ENCODE results near the gene FBXO42.

The FBXO42 gene

DNA sequence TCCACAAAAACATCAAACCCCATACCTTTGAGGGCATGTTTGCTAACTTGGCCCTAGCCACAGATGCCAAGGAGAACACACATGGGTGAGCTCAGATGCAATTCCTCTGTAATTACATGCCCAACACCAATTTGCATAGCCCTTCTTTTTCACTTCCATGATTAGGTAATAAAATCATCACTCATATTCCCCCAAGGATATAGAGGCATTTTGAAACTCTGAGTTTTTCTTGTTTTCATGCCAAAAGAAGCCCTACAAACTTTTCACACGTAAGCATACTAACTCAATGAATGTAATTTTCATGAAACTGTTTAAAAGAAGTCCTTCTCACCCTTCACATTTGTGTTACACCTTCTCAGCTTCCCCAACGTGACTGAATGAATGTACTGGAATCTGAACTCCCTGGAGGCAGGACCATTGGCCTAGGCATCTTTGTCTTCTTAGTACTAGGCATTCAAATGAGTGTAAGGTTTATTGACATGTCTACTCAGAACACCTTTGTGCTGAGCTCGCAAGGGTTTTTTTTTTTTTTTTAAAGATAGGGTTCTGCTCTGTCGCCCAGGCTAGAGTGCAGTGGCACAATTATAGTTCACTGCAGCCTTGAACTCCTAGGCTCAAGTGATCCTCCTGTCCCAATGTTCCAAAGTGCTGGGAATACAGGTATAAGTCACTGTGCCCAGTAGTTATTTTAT is 31.0 kb downstream of the FBXO42 start:
- no peak for DNase-seq

DNA sequence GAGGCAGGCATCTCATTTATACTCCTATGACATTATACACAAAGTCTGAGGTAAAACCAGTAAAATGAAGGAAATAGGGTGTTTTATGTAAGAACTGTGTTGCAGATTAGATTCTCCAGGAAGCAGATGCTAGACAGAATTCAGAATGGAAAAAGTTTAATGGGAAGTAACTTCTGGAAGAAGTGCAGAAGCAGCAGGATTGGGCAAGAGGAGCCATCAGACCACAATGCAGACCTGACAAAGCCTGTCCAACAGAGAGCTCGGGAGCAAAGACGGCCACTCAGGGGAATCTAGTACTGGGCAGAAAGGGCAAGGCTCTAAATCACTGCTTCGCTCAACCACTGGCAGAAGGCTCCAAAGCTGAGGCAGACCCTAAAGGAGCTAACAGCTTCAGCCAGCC is 33.7 kb downstream of the FBXO42 start:
- no peak for DNase-seq

- no peak for DNase-seq
Observed at GRCh38 chr1:16315437-16315836, 36.8 kb downstream of the FBXO42 start.

DNA sequence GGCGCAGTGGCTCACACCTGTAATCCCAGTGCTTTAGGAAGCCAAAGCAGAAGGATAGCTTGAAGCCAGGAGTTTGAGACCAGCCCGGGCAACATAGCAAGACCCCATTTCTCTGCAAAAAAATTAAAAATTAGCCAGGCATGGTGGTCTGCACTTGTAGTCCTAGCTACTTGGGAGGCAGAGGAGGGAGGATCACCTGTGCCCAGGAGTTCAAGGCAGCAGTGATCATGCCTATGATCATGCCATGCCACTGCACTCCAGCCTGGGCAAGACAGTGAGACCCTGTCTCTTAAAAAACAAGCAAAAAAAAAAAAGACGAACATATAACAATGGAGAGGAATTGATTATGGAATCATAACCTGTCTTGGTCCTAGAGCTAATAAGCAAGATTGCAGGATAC is 45.1 kb downstream of the FBXO42 start:
- DNase-seq: no peak

DNA sequence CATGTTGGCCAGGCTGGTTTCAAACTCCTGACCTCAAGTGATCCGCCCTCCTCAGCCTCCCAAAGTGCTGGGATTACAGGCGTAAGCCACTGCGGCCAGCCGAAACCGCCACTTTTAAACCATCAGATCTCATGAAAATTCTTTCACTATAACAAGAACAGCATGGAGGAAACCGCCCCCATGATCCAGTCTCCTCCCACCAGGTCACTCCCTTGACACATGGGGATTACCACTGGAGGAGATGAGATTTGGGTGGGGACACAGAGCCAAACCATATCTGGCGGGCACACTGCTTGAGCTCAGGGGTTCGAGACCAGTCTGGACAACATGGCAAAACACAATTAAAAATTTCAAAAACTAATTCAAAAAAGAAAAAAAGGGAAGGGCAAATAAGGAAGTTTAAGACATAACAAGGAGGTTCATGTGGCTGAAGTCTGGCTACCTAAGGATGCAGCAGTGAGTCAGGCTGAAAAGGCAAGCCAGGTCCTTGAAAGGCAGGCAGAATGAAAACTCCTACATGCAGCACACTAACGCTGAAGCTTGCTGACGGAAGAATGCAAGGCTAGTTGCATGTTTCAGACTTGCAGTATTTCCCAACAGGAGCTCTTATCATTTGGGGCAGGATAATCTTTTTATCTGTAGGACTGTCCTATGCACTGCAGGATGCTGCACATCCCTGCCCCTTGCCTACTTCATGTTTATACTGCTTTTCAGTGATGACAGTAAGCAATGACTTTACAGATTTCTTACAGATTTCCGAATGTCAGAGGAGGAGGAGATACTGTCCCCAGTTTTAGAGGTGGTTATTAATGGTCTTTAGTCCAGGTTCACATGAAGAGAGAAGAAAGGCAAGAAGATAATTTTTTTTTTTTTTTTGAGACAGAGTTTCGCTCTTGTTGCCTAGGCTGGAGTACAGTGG is 49.3 kb downstream of the FBXO42 start:
- no peak for DNase-seq

GRCh38 chr1:16300436-16300835 is 51.8 kb downstream of the FBXO42 start:
- no peak for DNase-seq

GRCh38 chr1:16298653-16299052 is 53.6 kb downstream of the FBXO42 start:
- no peak for DNase-seq

GRCh38 chr1:16296643-16297042 is 55.6 kb downstream of the FBXO42 start:
- DNase-seq: no peak

GRCh38 chr1:16294219-16295212 is 57.8 kb downstream of the FBXO42 start:
- DNase-seq: no peak

DNA sequence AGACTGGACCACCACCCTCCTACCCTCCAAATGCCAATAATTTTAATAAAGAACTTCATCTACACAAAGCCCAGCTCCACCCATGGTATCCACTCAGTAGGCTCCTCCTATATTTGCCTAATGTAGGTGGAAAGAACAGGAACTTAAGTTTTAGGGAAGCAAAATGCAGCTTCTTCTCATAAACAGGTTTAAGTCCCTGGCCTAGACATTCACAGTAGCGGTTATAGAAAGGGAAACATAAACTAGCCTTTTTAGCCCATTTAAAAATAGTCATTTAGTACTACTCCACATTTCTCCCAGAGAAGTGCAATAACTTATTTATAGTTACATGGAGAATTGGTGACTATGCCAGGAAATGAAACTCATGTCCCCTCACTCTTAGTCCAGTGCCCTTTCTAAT is 58.7 kb downstream of the FBXO42 start:
- DNase-seq: no peak

- DNase-seq: no peak
Observed at GRCh38 chr1:16292739-16293138, 59.5 kb downstream of the FBXO42 start.

DNA sequence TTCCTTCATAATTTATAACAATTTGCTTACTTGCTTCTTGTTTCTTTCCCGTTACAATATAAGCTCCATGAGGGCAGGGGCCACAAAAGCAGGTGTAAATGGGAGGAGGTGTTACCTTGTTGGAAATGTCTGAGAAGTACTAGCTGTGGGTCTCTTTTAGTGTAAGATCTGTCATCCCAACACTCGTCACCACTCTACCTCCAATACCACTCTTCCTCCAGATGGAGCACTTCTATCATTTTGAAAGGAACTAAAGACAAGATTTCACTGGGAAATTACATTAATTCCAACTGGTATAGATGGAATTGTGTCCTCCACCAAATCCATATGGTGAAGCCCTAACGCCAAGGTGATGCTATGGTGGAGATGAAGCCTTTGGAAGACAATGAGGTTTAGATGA is 62.3 kb downstream of the FBXO42 start:
- DNase-seq: no peak

- DNase-seq: no peak
Observed at GRCh38 chr1:16286122-16286521, 66.2 kb downstream of the FBXO42 start.

GRCh38 chr1:16281765-16282164 is 70.5 kb downstream of the FBXO42 start:
- no peak for DNase-seq

DNA sequence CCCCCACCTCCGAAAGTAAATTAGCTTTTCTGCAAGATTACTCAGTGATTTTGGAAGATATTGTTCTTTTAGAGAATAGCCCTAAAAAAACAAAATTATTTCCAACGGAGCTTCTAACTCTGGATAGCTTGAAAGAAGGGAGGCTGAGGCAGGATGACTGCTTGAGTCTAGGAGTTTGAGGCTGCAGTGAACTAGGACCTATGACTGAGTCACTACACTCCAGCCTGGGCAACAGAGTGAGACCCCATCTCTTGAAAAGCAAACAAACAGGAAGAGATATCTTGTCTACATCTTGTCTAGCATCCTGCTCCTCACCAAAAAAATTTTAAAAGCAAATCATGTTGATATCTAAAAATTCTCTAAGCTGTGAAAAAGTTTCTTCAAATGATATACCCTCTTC is 73.1 kb downstream of the FBXO42 start:
- DNase-seq: no peak

DNA sequence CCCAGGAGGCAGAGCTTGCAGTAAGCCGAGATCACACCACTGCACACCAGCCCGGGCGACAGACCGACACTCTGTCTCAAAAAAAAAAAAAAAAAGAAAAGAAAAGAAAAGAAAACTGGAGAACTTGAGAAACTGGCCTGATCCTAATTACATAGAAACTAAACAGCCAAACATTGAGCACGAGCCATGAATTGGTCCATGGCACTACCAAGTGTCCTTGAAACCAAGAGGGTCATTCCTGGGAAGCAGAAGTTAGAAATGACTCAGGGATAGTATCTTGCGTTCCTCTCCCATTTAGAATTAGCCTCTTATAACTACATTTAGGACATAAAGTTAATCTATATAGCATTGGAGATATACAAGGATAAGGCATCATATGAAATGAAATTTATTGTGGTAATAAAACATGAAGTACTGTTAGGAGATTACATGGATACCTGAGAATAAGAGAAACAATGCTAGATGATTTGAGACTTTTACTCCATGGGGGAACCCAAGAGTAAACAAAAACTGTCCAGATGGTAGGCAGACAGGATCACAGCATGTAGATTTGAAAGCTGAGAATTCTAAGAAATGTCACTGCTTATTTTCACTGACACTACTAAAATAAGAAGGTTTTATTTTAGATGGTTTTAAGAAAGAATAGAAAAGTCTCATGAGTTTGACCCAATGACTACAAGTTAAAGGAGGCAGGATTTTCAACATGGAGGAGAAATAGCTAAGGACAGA is 75.8 kb downstream of the FBXO42 start:
- DNase-seq: no peak

DNA sequence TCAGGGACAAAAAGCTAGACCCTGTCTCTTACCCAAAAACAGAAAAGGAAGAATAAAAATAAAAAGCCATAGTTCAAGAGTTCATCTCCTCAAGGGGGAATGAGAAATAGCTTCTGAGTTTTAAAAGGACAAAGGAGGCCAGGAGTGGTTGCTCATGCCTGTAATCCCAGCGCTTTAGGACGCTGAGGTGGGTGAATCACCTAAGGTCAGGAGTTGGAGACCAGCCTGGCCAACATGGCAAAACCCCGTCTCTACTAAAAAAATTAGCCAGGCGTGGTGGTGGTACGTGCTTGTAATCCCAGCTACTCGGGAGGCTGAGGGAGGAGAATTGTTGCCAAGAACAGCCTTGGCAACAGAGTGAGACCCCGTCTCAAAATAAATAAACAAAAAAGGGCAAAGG is 76.7 kb downstream of the FBXO42 start:
- no peak for DNase-seq

DNA sequence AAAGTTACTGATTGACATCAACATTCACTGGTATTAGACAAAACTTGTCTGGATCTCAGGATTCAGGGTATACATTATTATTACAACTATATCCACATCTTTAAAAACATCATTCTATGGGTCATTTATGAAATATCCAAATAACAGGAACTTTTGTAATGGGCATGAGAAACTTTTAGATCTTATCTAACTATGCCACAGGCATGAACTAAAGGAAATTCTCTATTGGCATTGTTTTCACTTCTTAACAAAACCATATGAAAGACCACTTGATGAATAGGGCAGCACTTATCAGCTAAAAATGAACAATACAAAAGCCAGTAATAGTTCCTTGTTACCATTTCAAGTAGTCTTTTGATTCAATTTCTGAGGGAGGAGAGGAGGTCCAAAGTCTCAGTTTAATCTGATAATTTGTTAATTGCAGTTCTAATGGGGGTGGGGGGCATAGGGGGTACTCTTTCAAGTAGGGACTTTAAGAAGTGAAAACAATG is 84.5 kb downstream of the FBXO42 start:
- no peak for DNase-seq

DNA sequence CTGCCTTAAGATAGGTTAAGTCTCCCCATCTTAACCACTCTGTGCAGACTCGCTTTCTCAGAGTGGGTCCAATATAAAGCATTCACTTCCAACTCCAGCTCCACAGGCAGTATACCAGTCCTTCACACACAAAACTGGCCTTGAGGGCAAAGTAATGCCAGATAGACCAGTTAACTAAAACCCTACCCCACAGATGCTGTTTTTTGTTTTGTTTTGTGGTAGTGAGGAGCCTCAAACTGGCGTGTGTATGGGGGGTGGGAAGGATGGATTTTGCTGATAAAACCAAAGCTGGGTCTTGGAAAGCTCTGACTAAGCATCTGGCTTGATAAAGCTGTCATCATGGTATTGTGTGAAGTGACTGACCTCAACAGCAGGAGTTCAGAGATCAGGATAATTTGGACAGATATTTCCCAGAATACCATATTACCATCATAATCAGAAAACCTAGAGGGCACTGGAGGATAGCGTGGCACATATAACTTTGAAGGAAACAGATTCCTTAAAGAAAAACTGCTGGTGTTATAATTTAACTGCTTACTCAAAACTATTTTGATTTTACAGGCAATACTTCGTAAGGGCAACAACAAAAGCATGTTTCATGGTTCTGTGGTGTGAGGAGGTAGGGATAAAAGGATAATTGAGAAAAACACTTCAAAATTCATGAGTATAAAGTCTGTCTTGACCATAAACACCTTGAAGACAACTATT is 85.7 kb downstream of the FBXO42 start:
- no peak for DNase-seq

GRCh38 chr1:16262067-16262466 is 90.2 kb downstream of the FBXO42 start:
- no peak for DNase-seq

- DNase-seq: no peak
Observed at GRCh38 chr1:16260814-16261213, 91.5 kb downstream of the FBXO42 start.

Measured in COR-L47 (cell line).